D721Med (cell line): ENCODE results near the gene MTMR11.

Experiments used
- DNase-seq: peaks from one replicate; pipeline ENCODE4 v3.0.0; 2011; ENCODE audit warnings: low spot score; ENCODE audit not compliant: insufficient read length
- FAIRE-seq: peaks from 2 replicates; lab custom pipeline; 2011; peaks lifted over from hg19 to GRCh38; lab: Jason Lieb, UNC
- CTCF ChIP-seq: IDR thresholded peaks from 2 replicates; pipeline ENCODE4 v1.5.1; 2012; ENCODE audit warnings: mild to moderate bottlenecking, control low read depth; ENCODE audit not compliant: insufficient read depth; ENCODE audit errors: missing control alignments

MTMR11 gene

GRCh38 chr1:149934356-149934755, 2.3 kb downstream of the MTMR11 start:
- DNase-seq (no peak), FAIRE-seq (no peak)
- TF ChIP-seq CTCF = no peak

GRCh38 chr1:149933208-149933607, 3.5 kb downstream of the MTMR11 start:
- no peak for FAIRE-seq
- no peak for DNase-seq
- no peak for TF ChIP-seq CTCF

- no peak for FAIRE-seq
- no peak for DNase-seq
Measured at GRCh38 chr1:149932474-149932873, 4.2 kb downstream of the MTMR11 start.

GRCh38 chr1:149931212-149931790, 5.4 kb downstream of the MTMR11 start:
- TF ChIP-seq CTCF = no peak
- DNase-seq (no peak), FAIRE-seq (no peak)

More at GRCh38 chr1:149932474-149932873, 4.2 kb downstream of the MTMR11 start:
- no peak for TF ChIP-seq CTCF

- DNase-seq (no peak), FAIRE-seq (no peak)
- TF ChIP-seq CTCF = no peak
Measured at GRCh38 chr1:149929856-149930255, 6.8 kb downstream of the MTMR11 start.

GRCh38 chr1:149928401-149928724, 8.3 kb downstream of the MTMR11 start:
- no peak for DNase-seq
- no peak for FAIRE-seq

More at GRCh38 chr1:149928401-149928724, 8.3 kb downstream of the MTMR11 start:
- no peak for TF ChIP-seq CTCF
